Ovary (tissue), 9 donors: Measurements from ENCODE around the gene SYK. TPM values are rescaled to one million over a fixed set of nuclear protein-coding genes. Genes with fewer than 3 reads are reported as not detected.
"Not testable (repeated sequence)": the region's sequence is repeated elsewhere in the genome, so short reads cannot be mapped to it uniquely, and the experiment has no call there.

Experiments
- DNase-seq, 5 donors: peaks; one replicate each; pipeline ENCODE4 v3.0.0-alpha.2; 2019 to 2020
- H3K27ac ChIP-seq, 2 donors: fragments of 200-600 bp; one replicate each; pipeline versions ENCODE4 v1.5.1 to v1.8.0; 2019 to 2022
- H3K27me3 ChIP-seq: fragments of 200-600 bp; one replicate; pipeline ENCODE4 v1.8.0; 2022
- H3K36me3 ChIP-seq: fragments of 200-600 bp; sonication (generic); one replicate; pipeline ENCODE4 v1.5.1; 2019
- H3K4me1 ChIP-seq: one replicate; pipeline ENCODE4 v1.8.1; 2013; ENCODE audit warnings: mild to moderate bottlenecking, moderate library complexity; ENCODE audit not compliant: insufficient read depth
- H3K4me3 ChIP-seq: fragments of 200-600 bp; sonication (generic); one replicate; pipeline ENCODE4 v1.5.1; 2017
- H3K9me3 ChIP-seq, 2 donors: fragments of 200-600 bp in 1 of 2; sonication (generic) in 1 of 2; one replicate each; pipeline versions ENCODE4 v1.5.1 to v1.8.1; 2013 to 2019; ENCODE audit warnings: mild to moderate bottlenecking in 1 of 2, moderate library complexity in 1 of 2
- CTCF ChIP-seq, 3 donors: fragments of 450-650 bp in 2 of 3; fragments of 200-600 bp in 1 of 3; IDR thresholded peaks; one replicate each; pipeline versions ENCODE4 v1.5.1 to v1.8.0; 2016 to 2022; ENCODE audit warnings: antibody characterized with exemption in 3 of 3, mild to moderate bottlenecking in 1 of 3
- EP300 ChIP-seq: sonication (generic); formaldehyde crosslinking; IDR thresholded peaks from one replicate; pipeline ENCODE4 v1.6.1; 2017; ENCODE audit warnings: antibody characterized with exemption
- POLR2A ChIP-seq: fragments of 450-650 bp; IDR thresholded peaks from one replicate; pipeline ENCODE4 v1.6.1; 2017; ENCODE audit warnings: antibody characterized with exemption, mild to moderate bottlenecking, moderate library complexity
- WGBS, 3 donors: extraction: QIAGEN DNeasy Blood & Tissue Kit in 1 of 3; methylation state at CpG; one replicate each; pipeline versions ENCODE4 v1.1.5 to v1.1.7; 2013 to 2017; 5-methylcytosine and 5-hydroxymethylcytosine counted together
- intact Hi-C, 4 donors: fragments of 100-400 bp; cut with DNase I; formaldehyde crosslinking; loops; one replicate each; pipeline versions ENCODE4 v1.11.0 to v1.15.1; 2022 to 2023
- polyA plus RNA-seq, 2 donors: library from polyadenylated mRNA; stranded (reverse); fragments of 200-250 nt in 1 of 2; fragments of 350-450 nt in 1 of 2; fragmentation: Illumina TruSeq in 1 of 2; extraction: RNeasy Lipid Tissue Mini Kit (QIAGEN cat#74804) in 1 of 2; gene quantifications; one replicate each; pipeline ENCODE4 v1.2.3, GENCODE V29; 2013 to 2014
- total RNA-seq, 7 donors: library from RNA; depleted of rRNA in 2 of 7; stranded (reverse); fragments of >200 nt in 2 of 7; fragmentation: NEBNext Ultra II Directional in 3 of 7; extraction: Animal tissue kit (Norgen Biotek cat#: 25700) in 3 of 7; gene quantifications; one replicate each; pipeline versions ENCODE4 v1.1.0 to v1.2.4, GENCODE V29; 2016 to 2023
- donor health status: DM: no; HTN: no; CAD: no; lungs with moderate emphysema.
- donor health status: DM: no; HTN: no; CAD: no.
- donor health status: Bipolar disorder and iron deficiency.
- donor health status: DM: yes; HTN: yes; CAD: no.
- donor health status: DM: no; HTN: no; CAD: no.
- donor health status: DM: yes; HTN: yes; CAD: no.

Gene SYK
- total and polyA plus RNA-seq, 9 donors, result 1.4 to 12.0 (median 8.6) TPM

- WGBS, 3 donors, result 43 to 60% (median 48%) methylated on average over 3 of the region's 3 CpGs
- Histone ChIP-seq H3K9me3 (no peaks in the 10 kb centered on the region), H3K36me3 (no peaks in the 10 kb centered on the region), H3K4me1 (peaks cover 3% of the 10 kb centered on the region), H3K27me3 (no peaks in the 10 kb centered on the region), H3K4me3 (no peak overlapping the region), H3K27ac (no peak overlapping the region)
- intact Hi-C loops, result no loop called here
- DNase-seq, result no peak
- TF ChIP-seq EP300, result no peak
- no peak for TF ChIP-seq CTCF (IDR thresholded peaks at IDR 0.05)
- TF ChIP-seq POLR2A, result no peak
Observed at GRCh38 chr9:90783552-90783951, 18.1 kb upstream of the SYK start.

- 7 to 15% (median 9%) methylated on average over 8 of the region's 8 CpGs for WGBS, 3 donors
- TF ChIP-seq CTCF (IDR thresholded peaks at IDR 0.05) (no peak), POLR2A (no peak), EP300 (no peak)
- Histone ChIP-seq H3K27ac (no peak overlapping the region), H3K9me3 (no peaks in the 10 kb centered on the region), H3K27me3 (no peaks in the 10 kb centered on the region), H3K4me3 (no peak overlapping the region), H3K36me3 (no peaks in the 10 kb centered on the region), H3K4me1 (peaks cover 3% of the 10 kb centered on the region)
- DNase-seq, result no peak
- intact Hi-C loops, result no loop called here
Observed at GRCh38 chr9:90783964-90784363, 17.7 kb upstream of the SYK start.

GRCh38 chr9:90787771-90788460 lies 13.7 kb upstream of the SYK start:
- WGBS, 3 donors, result 67 to 78% (median 69%) methylated on average over 4 of the region's 4 CpGs
- no peak for DNase-seq
- no peaks in the 10 kb centered on the region for H3K36me3 ChIP-seq
- H3K4me3 ChIP-seq, result no peak overlapping the region
- no peak overlapping the region for H3K27ac ChIP-seq
- intact Hi-C loops, result no loop called here
- no peaks in the 10 kb centered on the region for H3K9me3 ChIP-seq
- TF ChIP-seq EP300, result no peak
- H3K4me1 ChIP-seq, result peaks cover 3% of the 10 kb centered on the region
- H3K27me3 ChIP-seq, result no peaks in the 10 kb centered on the region

DNA sequence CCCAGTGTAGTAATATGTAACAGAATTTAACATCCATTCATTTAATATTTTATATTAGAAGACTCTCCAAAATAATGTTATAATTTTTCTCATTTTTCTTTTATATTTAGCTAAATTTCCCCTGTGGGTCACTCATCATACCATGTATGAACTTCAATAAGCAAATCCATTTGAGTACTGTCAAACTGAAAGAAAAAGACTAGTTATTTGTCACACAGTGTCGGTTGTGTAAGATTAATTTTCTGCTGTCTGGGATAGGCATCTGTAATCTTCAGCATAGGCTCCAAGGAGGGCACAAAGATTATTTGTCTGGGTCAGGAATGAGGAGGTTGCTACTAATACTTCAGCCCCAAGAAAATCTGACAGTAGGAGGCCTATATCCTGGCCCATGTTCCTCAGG lies 13.1 kb upstream of the SYK start:
- H3K4me3 ChIP-seq, H3K36me3 ChIP-seq, intact Hi-C loops, H3K27ac ChIP-seq, DNase-seq, H3K4me1 ChIP-seq, H3K27me3 ChIP-seq, H3K9me3 ChIP-seq: not testable (repeated sequence)
- 73 to 89% (median 87%) methylated on average over 1 of the region's 1 CpG for WGBS, 3 donors

DNA sequence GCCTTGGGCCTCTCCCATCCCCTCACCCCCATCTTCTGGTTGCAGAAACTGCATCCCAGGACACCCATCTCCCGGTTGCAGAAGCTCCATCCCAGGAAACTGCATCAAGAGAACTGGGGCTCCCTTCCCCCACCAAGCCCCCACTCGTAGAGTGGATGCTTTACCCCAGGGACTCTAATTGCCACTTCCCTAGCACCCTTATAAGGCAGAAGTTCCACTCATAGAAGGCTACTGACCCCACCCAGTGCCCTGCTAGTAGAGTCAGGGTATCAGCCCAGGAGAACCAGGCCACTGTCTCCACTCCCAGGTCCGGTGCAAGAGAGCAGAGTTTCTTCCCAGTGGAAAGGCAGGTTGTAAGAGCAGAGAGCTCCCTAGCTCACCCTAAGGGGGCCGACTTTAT lies 12.2 kb upstream of the SYK start:
- 76 to 87% (median 80%) methylated on average over 4 of the region's 4 CpGs for WGBS, 3 donors
- TF ChIP-seq POLR2A, result no peak
- no peak for TF ChIP-seq EP300
- TF ChIP-seq CTCF (IDR thresholded peaks at IDR 0.05), result no peak
- H3K4me3 ChIP-seq, result no peak overlapping the region

More for the DNA sequence above, 12.2 kb upstream of the SYK start:
- Histone ChIP-seq H3K9me3 (no peaks in the 10 kb centered on the region), H3K27ac (no peak overlapping the region), H3K27me3 (no peaks in the 10 kb centered on the region), H3K36me3 (no peaks in the 10 kb centered on the region), H3K4me1 (no peaks in the 10 kb centered on the region)
- no peak for DNase-seq
- intact Hi-C loops, result no loop called here
